GM23338 (cell line): ENCODE measurements around the gene XRRA1. TPM values are rescaled to one million over a fixed set of nuclear protein-coding genes. Genes with fewer than 3 reads are reported as not detected.

ENCODE experiments used
- ATAC-seq: fragments of 200-7000 bp; cut with Tn5 transposase; 3 replicates; pipeline ENCODE4 v1.9.1; 2020
- DNase-seq: peaks from one replicate; pipeline ENCODE4 v3.0.0-alpha.2; 2015; ENCODE audit warnings: low spot score
- H2AFZ ChIP-seq: fragments of 200-600 bp; sonication (generic); 2 replicates; pipeline ENCODE4 v1.8.0; 2016; ENCODE audit warnings: antibody characterized with exemption, mild to moderate bottlenecking, moderate library complexity
- H3F3A ChIP-seq: fragments of 200-600 bp; sonication (generic); replicated peaks from 2 replicates; pipeline ENCODE4 v1.8.0; 2017; ENCODE audit warnings: antibody characterized with exemption, mixed run types, low read depth
- H3K27ac ChIP-seq: fragments of 200-600 bp; sonication (generic); 2 replicates; pipeline ENCODE4 v1.6.1; 2016; ENCODE audit warnings: low read depth
- H3K27me3 ChIP-seq: fragments of 200-600 bp; sonication (generic); 2 replicates; pipeline ENCODE4 v1.8.0; 2016; ENCODE audit warnings: mild to moderate bottlenecking, mixed run types, moderate library complexity; ENCODE audit not compliant: insufficient read depth
- H3K36me3 ChIP-seq: fragments of 200-600 bp; sonication (generic); 2 replicates; pipeline ENCODE4 v1.8.0; 2016; ENCODE audit warnings: mild to moderate bottlenecking; ENCODE audit not compliant: insufficient read depth
- H3K4me1 ChIP-seq: fragments of 200-600 bp; sonication (generic); 2 replicates; pipeline ENCODE4 v1.8.0; 2016; ENCODE audit warnings: mild to moderate bottlenecking, moderate library complexity; ENCODE audit not compliant: insufficient read depth
- H3K4me2 ChIP-seq: fragments of 200-600 bp; sonication (generic); 2 replicates; pipeline ENCODE4 v1.7.1; 2017; ENCODE audit warnings: mixed run types
- H3K4me3 ChIP-seq: fragments of 200-600 bp; sonication (generic); 2 replicates; pipeline ENCODE4 v1.6.1; 2016; ENCODE audit warnings: mixed run types
- H3K79me2 ChIP-seq: fragments of 200-600 bp; sonication (generic); replicated peaks from 2 replicates; pipeline ENCODE4 v1.8.0; 2017; ENCODE audit warnings: mild to moderate bottlenecking; ENCODE audit not compliant: insufficient read depth
- H3K9me2 ChIP-seq: fragments of 200-600 bp; sonication (generic); 2 replicates; pipeline ENCODE4 v1.8.0; 2017; ENCODE audit not compliant: insufficient read depth
- H4K20me1 ChIP-seq: fragments of 200-600 bp; sonication (generic); replicated peaks from 2 replicates; pipeline ENCODE4 v1.8.0; 2017; ENCODE audit warnings: mild to moderate bottlenecking; ENCODE audit not compliant: insufficient read depth
- H3K27ac Mint-ChIP-seq: 2 replicates; pipeline ENCODE4 v1.8.0; 2020; ENCODE audit warnings: inconsistent platforms, mild to moderate bottlenecking, moderate library complexity, mixed read lengths
- H3K27me3 Mint-ChIP-seq: 3 replicates; pipeline ENCODE4 v1.8.0; 2022; ENCODE audit warnings: low read depth, mild to moderate bottlenecking, moderate library complexity, mixed read lengths, inconsistent platforms; ENCODE audit not compliant: insufficient read depth, poor library complexity
- H3K36me3 Mint-ChIP-seq: 3 replicates; pipeline ENCODE4 v1.8.0; 2021; ENCODE audit warnings: low read depth, mild to moderate bottlenecking, inconsistent platforms, moderate library complexity, mixed read lengths
- H3K4me1 Mint-ChIP-seq: 3 replicates; pipeline ENCODE4 v1.8.0; 2020; ENCODE audit warnings: mild to moderate bottlenecking, inconsistent platforms, mixed read lengths
- H3K4me3 Mint-ChIP-seq: 3 replicates; pipeline ENCODE4 v1.8.0; 2021; ENCODE audit warnings: moderate library complexity, mild to moderate bottlenecking, inconsistent platforms, mixed read lengths
- H3K9me3 Mint-ChIP-seq: 3 replicates; pipeline ENCODE4 v1.8.0; 2020; ENCODE audit warnings: moderate library complexity, mild to moderate bottlenecking, inconsistent platforms, mixed read lengths
- CREB1 ChIP-seq: fragments of 250-450 bp; sonication (Bioruptor Pico); IDR thresholded peaks from 2 replicates; pipeline ENCODE4 v1.5.0; 2020; ENCODE audit warnings: low read depth, mild to moderate bottlenecking, moderate library complexity
- ETS1 ChIP-seq: IDR thresholded peaks from 2 replicates; pipeline ENCODE4 v1.6.1; 2016; ENCODE audit warnings: antibody characterized with exemption
- EZH2 ChIP-seq: fragments of 200-600 bp; sonication (generic); IDR thresholded peaks from one replicate; pipeline ENCODE4 v1.8.0; 2017; ENCODE audit warnings: antibody characterized with exemption, mild to moderate bottlenecking, low read depth; ENCODE audit not compliant: unreplicated experiment
- EZH2phosphoT487 ChIP-seq: fragments of 200-600 bp; sonication (generic); IDR thresholded peaks from one replicate; pipeline ENCODE4 v1.8.1; 2018; ENCODE audit warnings: antibody characterized with exemption; ENCODE audit not compliant: unreplicated experiment
- JUNB ChIP-seq: IDR thresholded peaks from one replicate; pipeline ENCODE4 v1.6.1; 2016; ENCODE audit warnings: antibody characterized with exemption; ENCODE audit not compliant: unreplicated experiment
- NANOG ChIP-seq: IDR thresholded peaks from 2 replicates; pipeline ENCODE4 v1.6.1; 2016; ENCODE audit warnings: antibody characterized with exemption, borderline replicate concordance
- POLR2AphosphoS5 ChIP-seq: IDR thresholded peaks from 2 replicates; pipeline ENCODE4 v1.6.1; 2016; ENCODE audit warnings: antibody characterized with exemption, low read depth
- STAT1 ChIP-seq: IDR thresholded peaks from one replicate; pipeline ENCODE4 v1.6.1; 2016; ENCODE audit warnings: antibody characterized with exemption; ENCODE audit not compliant: unreplicated experiment
- ZNF114 ChIP-seq: fragments of 250-450 bp; sonication (Bioruptor Pico); IDR thresholded peaks from 2 replicates; pipeline ENCODE4 v1.5.0; 2020; ENCODE audit warnings: mild to moderate bottlenecking, moderate library complexity
- ZNF331 ChIP-seq: fragments of 250-450 bp; sonication (Bioruptor Pico); IDR thresholded peaks from 2 replicates; pipeline ENCODE4 v1.5.0; 2020; ENCODE audit warnings: low read depth, mild to moderate bottlenecking, moderate library complexity
- ZNF462 ChIP-seq: fragments of 250-450 bp; sonication (Bioruptor Pico); IDR thresholded peaks from 2 replicates; pipeline ENCODE4 v1.5.0; 2020; ENCODE audit warnings: mild to moderate bottlenecking, moderate library complexity
- polyA plus RNA-seq: library from polyadenylated mRNA; unstranded; fragments of >200 nt; fragmentation: Nextera tagmentation; extraction: Ambion mirVana; gene quantifications from 2 replicates; pipeline ENCODE4 v1.2.1, GENCODE V29; 2016
- total RNA-seq: library from RNA; depleted of rRNA; stranded (reverse); fragments of >200 nt; shearing (Covaris generic); gene quantifications from 2 replicates; pipeline ENCODE4 v1.2.3, GENCODE V29; 2014
- TF ChIP-seq, protein P1 (sequence below): IDR thresholded peaks from one replicate; pipeline ENCODE4 v1.6.1; 2018; ENCODE audit warnings: antibody characterized with exemption; ENCODE audit not compliant: unreplicated experiment
- TF ChIP-seq, protein P2 (sequence below), 2 experiments: fragments of 200-600 bp in 1 of 2; sonication (generic) in 1 of 2; conservative IDR thresholded peaks; 2 replicates each; pipeline versions ENCODE4 v1.5.1 to v1.6.1; 2016 to 2017; ENCODE audit warnings: antibody characterized with exemption in 2 of 2, low read depth in 2 of 2, mild to moderate bottlenecking in 2 of 2, moderate library complexity in 1 of 2

Gene XRRA1
- total and polyA plus RNA-seq, 2 experiments from 2014 or later: 4.9 to 5.4 TPM

DNA sequence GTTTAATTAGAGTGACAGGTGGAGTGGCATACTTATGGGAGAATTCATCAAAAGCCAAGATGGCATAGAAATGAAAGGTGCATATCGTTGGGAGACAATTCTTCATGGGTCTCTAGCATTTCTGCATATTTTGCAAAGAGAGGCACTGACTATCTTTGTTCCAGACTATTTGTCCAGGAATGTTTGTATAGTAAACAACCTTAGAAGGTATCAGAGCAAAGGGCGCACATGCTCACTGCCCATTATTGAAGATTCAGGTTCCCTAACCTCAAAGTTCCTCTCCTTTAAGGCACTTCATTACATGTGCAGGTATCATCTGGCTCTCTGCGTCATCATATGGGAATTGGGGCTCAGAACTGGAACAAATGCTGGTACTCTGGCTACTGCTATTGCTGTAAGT, 35.2 kb upstream of the XRRA1 start:
- ATAC-seq: no peak
- H3K27ac Mint-ChIP-seq: no peak overlapping the region
- Histone ChIP-seq H3K4me3 (no peak overlapping the region), H3K27ac (no peak overlapping the region), H3K79me2 (no peaks in the 10 kb centered on the region), H3K4me2 (no peak overlapping the region), H4K20me1 (peaks cover 6% of the 10 kb centered on the region), H3K36me3 (no peaks in the 10 kb centered on the region), H3K4me1 (no peaks in the 10 kb centered on the region), H2AFZ (no peak overlapping the region), H3K27me3 (no peaks in the 10 kb centered on the region), H3F3A (0 out of 2 replicates have a peak, but pooled peaks cover 4% of the 10 kb centered on the region), H3K9me2 (no peaks in the 10 kb centered on the region)
- H3K4me1 Mint-ChIP-seq: no peaks in the 10 kb centered on the region
- H3K27me3 Mint-ChIP-seq: peaks cover 2% of the 10 kb centered on the region
- no peak overlapping the region for H3K4me3 Mint-ChIP-seq
- TF ChIP-seq CREB1 (no peak), EZH2phosphoT487 (no peak), ZNF462 (CRISPR knock-in tag) (no peak), STAT1 (no peak), POLR2AphosphoS5 (no peak), ETS1 (no peak), NANOG (no peak), ZNF114 (CRISPR knock-in tag) (no peak), ZNF331 (CRISPR knock-in tag) (no peak), EZH2 (no peak), JUNB (no peak)
- TF ChIP-seq, protein P1, sequence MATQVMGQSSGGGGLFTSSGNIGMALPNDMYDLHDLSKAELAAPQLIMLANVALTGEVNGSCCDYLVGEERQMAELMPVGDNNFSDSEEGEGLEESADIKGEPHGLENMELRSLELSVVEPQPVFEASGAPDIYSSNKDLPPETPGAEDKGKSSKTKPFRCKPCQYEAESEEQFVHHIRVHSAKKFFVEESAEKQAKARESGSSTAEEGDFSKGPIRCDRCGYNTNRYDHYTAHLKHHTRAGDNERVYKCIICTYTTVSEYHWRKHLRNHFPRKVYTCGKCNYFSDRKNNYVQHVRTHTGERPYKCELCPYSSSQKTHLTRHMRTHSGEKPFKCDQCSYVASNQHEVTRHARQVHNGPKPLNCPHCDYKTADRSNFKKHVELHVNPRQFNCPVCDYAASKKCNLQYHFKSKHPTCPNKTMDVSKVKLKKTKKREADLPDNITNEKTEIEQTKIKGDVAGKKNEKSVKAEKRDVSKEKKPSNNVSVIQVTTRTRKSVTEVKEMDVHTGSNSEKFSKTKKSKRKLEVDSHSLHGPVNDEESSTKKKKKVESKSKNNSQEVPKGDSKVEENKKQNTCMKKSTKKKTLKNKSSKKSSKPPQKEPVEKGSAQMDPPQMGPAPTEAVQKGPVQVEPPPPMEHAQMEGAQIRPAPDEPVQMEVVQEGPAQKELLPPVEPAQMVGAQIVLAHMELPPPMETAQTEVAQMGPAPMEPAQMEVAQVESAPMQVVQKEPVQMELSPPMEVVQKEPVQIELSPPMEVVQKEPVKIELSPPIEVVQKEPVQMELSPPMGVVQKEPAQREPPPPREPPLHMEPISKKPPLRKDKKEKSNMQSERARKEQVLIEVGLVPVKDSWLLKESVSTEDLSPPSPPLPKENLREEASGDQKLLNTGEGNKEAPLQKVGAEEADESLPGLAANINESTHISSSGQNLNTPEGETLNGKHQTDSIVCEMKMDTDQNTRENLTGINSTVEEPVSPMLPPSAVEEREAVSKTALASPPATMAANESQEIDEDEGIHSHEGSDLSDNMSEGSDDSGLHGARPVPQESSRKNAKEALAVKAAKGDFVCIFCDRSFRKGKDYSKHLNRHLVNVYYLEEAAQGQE: no peak
- TF ChIP-seq, protein P2, sequence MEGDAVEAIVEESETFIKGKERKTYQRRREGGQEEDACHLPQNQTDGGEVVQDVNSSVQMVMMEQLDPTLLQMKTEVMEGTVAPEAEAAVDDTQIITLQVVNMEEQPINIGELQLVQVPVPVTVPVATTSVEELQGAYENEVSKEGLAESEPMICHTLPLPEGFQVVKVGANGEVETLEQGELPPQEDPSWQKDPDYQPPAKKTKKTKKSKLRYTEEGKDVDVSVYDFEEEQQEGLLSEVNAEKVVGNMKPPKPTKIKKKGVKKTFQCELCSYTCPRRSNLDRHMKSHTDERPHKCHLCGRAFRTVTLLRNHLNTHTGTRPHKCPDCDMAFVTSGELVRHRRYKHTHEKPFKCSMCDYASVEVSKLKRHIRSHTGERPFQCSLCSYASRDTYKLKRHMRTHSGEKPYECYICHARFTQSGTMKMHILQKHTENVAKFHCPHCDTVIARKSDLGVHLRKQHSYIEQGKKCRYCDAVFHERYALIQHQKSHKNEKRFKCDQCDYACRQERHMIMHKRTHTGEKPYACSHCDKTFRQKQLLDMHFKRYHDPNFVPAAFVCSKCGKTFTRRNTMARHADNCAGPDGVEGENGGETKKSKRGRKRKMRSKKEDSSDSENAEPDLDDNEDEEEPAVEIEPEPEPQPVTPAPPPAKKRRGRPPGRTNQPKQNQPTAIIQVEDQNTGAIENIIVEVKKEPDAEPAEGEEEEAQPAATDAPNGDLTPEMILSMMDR (conservative IDR thresholded peaks at IDR 0.05; ENCODE audit: low read depth in 2 of 2): no peak
- H3K36me3 Mint-ChIP-seq: 0 out of 3 replicates have a peak, but pooled peaks cover 4% of the 10 kb centered on the region
- no peak for DNase-seq
- H3K9me3 Mint-ChIP-seq: no peaks in the 10 kb centered on the region
